Uterus (tissue), 4 donors: Measurements from ENCODE around the gene UST. TPM values are rescaled to one million over a fixed set of nuclear protein-coding genes. Genes with fewer than 3 reads are reported as not detected.

Source experiments
- DNase-seq, 2 donors: peaks; one replicate each; pipeline ENCODE4 v3.0.0-alpha.2; 2019 to 2020
- H3K27ac ChIP-seq, 2 donors: fragments of 200-600 bp; sonication (generic); 1 replicate in 1 of 2; 2 replicates in 1 of 2; pipeline ENCODE4 v1.5.1; 2016 to 2018
- H3K27me3 ChIP-seq, 2 donors: fragments of 200-600 bp; sonication (generic); one replicate each; pipeline ENCODE4 v1.5.1; 2018 to 2019; ENCODE audit warnings: control low read depth in 1 of 2
- H3K36me3 ChIP-seq, 2 donors: fragments of 200-600 bp; sonication (generic); one replicate each; pipeline ENCODE4 v1.5.1; 2019; ENCODE audit warnings: control low read depth in 1 of 2
- H3K4me1 ChIP-seq, 2 donors: fragments of 200-600 bp; sonication (generic); one replicate each; pipeline ENCODE4 v1.5.1; 2018 to 2019; ENCODE audit warnings: control low read depth in 1 of 2
- H3K4me3 ChIP-seq, 2 donors: fragments of 200-600 bp; sonication (generic); 1 replicate in 1 of 2; 2 replicates in 1 of 2; pipeline ENCODE4 v1.5.1; 2018 to 2019; ENCODE audit warnings: mild to moderate bottlenecking in 1 of 2
- H3K9me3 ChIP-seq, 2 donors: fragments of 200-600 bp; sonication (generic); one replicate each; pipeline ENCODE4 v1.5.1; 2019; ENCODE audit warnings: control low read depth in 1 of 2
- CTCF ChIP-seq, 4 experiments: fragments of 200-600 bp in 2 of 4; fragments of 450-650 bp in 2 of 4; sonication (generic) in 2 of 4; IDR thresholded peaks; one replicate each; pipeline ENCODE4 v1.5.1; 2016 to 2019; ENCODE audit warnings: antibody characterized with exemption in 4 of 4, mild to moderate bottlenecking in 2 of 4, moderate library complexity in 1 of 4
- POLR2A ChIP-seq, 2 donors: fragments of 450-650 bp; IDR thresholded peaks; one replicate each; pipeline ENCODE4 v1.6.1; 2016; ENCODE audit warnings: antibody characterized with exemption in 2 of 2, mild to moderate bottlenecking in 1 of 2, moderate library complexity in 1 of 2
- intact Hi-C: fragments of 100-400 bp; cut with DNase I; formaldehyde crosslinking; loops from one replicate; pipeline ENCODE4 v1.15.1; 2023; ENCODE audit warnings: low total_unique reads
- total RNA-seq, 4 donors: library from RNA; depleted of rRNA in 3 of 4; stranded (reverse); fragments of >200 nt in 3 of 4; gene quantifications; one replicate each; pipeline versions ENCODE4 v1.1.0 to v1.2.4, GENCODE V29; 2014 to 2023
- donor health status: DM: yes; HTN: yes; CAD: no.

UST gene
- total RNA-seq, 4 donors from 2014 or later = 6.1 to 23.2 (median 17.2) TPM

- H3K36me3 ChIP-seq = no peaks in the 10 kb centered on the region
- H3K27ac ChIP-seq = no peak overlapping the region
- no peak for DNase-seq
- H3K9me3 ChIP-seq = no peaks in the 10 kb centered on the region
- no peak overlapping the region for H3K4me3 ChIP-seq
- TF ChIP-seq POLR2A (IDR thresholded peaks at IDR 0.05) (no peak), CTCF (IDR thresholded peaks at IDR 0.05) (no peak)
- H3K27me3 ChIP-seq = no peaks in the 10 kb centered on the region
- intact Hi-C loops = no loop called here
- H3K4me1 ChIP-seq = no peaks in the 10 kb centered on the region
Observed at GRCh38 chr6:149056777-149057463, 310.1 kb downstream of the UST start.

- Histone ChIP-seq H3K9me3 (no peaks in the 10 kb centered on the region), H3K36me3 (no peaks in the 10 kb centered on the region), H3K27me3 (no peaks in the 10 kb centered on the region), H3K4me1 (no peaks in the 10 kb centered on the region), H3K4me3 (no peak overlapping the region), H3K27ac (no peak overlapping the region)
- intact Hi-C loops = no loop called here
- no peak for TF ChIP-seq POLR2A (IDR thresholded peaks at IDR 0.05)
- no peak for TF ChIP-seq CTCF (IDR thresholded peaks at IDR 0.05)
- DNase-seq = no peak
Observed at GRCh38 chr6:149057464-149057840, 310.6 kb downstream of the UST start.

GRCh38 chr6:149059557-149059956 is 312.7 kb downstream of the UST start:
- Histone ChIP-seq H3K36me3 (no peaks in the 10 kb centered on the region), H3K4me1 (no peaks in the 10 kb centered on the region), H3K9me3 (no peaks in the 10 kb centered on the region), H3K27me3 (no peaks in the 10 kb centered on the region), H3K27ac (no peak overlapping the region), H3K4me3 (no peak overlapping the region)
- no peak for DNase-seq
- intact Hi-C loops = no loop called here
- TF ChIP-seq POLR2A (IDR thresholded peaks at IDR 0.05) (no peak), CTCF (IDR thresholded peaks at IDR 0.05) (no peak)

- H3K27ac ChIP-seq = no peak overlapping the region
- TF ChIP-seq POLR2A (IDR thresholded peaks at IDR 0.05) = no peak
- TF ChIP-seq CTCF (IDR thresholded peaks at IDR 0.05) = no peak
- H3K4me3 ChIP-seq = no peak overlapping the region
- no peaks in the 10 kb centered on the region for H3K4me1 ChIP-seq
- no peak for DNase-seq
- intact Hi-C loops = no loop called here
- H3K36me3 ChIP-seq = no peaks in the 10 kb centered on the region
- H3K27me3 ChIP-seq = no peaks in the 10 kb centered on the region
- no peaks in the 10 kb centered on the region for H3K9me3 ChIP-seq
Observed at GRCh38 chr6:149060300-149060984, 313.6 kb downstream of the UST start.

- no peak overlapping the region for H3K4me3 ChIP-seq
- no peaks in the 10 kb centered on the region for H3K4me1 ChIP-seq
- H3K27ac ChIP-seq = no peak overlapping the region
- no peaks in the 10 kb centered on the region for H3K36me3 ChIP-seq
- TF ChIP-seq CTCF (IDR thresholded peaks at IDR 0.05) (no peak), POLR2A (IDR thresholded peaks at IDR 0.05) (no peak)
- no peaks in the 10 kb centered on the region for H3K9me3 ChIP-seq
- no peak for DNase-seq
- H3K27me3 ChIP-seq = no peaks in the 10 kb centered on the region
- intact Hi-C loops = no loop called here
Observed at GRCh38 chr6:149060985-149061760, 314.3 kb downstream of the UST start.
